Hepatocyte (in vitro differentiated cells): ENCODE results near the gene TMEM107.

Source experiments
- EZH2phosphoT487 ChIP-seq: fragments of 200-600 bp; sonication (generic); IDR thresholded peaks from one replicate; pipeline ENCODE4 v1.6.1; 2018; ENCODE audit warnings: antibody characterized with exemption, mild to moderate bottlenecking, low read depth, moderate library complexity; ENCODE audit not compliant: unreplicated experiment, severe bottlenecking
- TF ChIP-seq, protein P1 (sequence below): fragments of 200-600 bp; sonication (generic); IDR thresholded peaks from 2 replicates; pipeline ENCODE4 v1.5.1; 2016; ENCODE audit warnings: antibody characterized with exemption, mild to moderate bottlenecking; ENCODE audit not compliant: poor library complexity

DNA sequence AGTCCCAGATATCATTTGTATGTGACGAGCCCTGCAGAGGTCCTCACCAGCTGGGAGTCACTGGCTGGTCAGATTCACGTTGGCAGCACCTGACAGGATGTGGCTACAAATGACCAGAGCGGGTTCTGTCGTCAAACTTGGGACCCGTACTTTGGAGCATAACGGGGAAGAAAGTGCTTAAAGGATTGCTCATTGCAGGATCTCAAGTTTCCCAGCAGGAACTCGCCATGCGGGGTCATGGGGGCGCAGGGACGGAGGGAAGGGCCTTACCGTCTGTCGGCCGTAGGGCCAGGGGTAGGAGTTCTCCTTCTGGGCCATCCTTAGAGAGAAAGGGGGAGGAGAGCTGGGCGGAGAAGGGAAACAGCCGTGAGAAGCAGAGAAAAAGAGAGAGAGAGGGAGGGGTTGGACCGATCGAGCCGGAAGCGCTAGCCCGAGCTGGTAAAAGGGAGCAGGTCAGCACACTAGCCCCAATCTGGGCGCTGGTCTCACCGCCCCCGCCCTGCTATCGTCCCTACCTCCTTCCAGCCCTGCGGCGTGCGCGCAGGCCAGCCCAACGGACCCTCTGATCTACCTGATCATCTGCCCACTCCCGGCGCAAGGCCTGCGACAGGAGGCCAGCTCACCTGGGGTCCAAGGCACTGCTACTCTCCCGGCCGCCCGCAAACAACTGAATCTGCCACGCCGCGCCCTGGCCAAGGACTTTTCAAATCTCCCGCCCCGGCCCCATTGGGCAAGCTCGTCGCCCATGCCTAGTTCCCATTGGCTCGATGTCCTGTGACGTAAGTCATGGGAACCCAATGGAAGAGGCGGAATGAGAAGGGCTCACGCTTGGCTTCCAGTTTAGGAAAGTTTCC is 34.0 kb upstream of the TMEM107 start, which contains the start of gene AURKB:
- TF ChIP-seq, protein P1, sequence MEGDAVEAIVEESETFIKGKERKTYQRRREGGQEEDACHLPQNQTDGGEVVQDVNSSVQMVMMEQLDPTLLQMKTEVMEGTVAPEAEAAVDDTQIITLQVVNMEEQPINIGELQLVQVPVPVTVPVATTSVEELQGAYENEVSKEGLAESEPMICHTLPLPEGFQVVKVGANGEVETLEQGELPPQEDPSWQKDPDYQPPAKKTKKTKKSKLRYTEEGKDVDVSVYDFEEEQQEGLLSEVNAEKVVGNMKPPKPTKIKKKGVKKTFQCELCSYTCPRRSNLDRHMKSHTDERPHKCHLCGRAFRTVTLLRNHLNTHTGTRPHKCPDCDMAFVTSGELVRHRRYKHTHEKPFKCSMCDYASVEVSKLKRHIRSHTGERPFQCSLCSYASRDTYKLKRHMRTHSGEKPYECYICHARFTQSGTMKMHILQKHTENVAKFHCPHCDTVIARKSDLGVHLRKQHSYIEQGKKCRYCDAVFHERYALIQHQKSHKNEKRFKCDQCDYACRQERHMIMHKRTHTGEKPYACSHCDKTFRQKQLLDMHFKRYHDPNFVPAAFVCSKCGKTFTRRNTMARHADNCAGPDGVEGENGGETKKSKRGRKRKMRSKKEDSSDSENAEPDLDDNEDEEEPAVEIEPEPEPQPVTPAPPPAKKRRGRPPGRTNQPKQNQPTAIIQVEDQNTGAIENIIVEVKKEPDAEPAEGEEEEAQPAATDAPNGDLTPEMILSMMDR, result no peak
- TF ChIP-seq EZH2phosphoT487, result no peak
